HFF-Myc (cell line): ENCODE results near the gene JTB.

Experiments used
- DNase-seq: peaks from one replicate; pipeline ENCODE4 v3.0.0-alpha.2; 2011; ENCODE audit warnings: low read depth; ENCODE audit errors: extremely low read depth
- H3K4me3 ChIP-seq: replicated peaks from 2 replicates; pipeline ENCODE4 v1.5.1; 2011; ENCODE audit warnings: low read depth, mild to moderate bottlenecking, control low read depth, low read length
- CTCF ChIP-seq: IDR thresholded peaks from 2 replicates; pipeline ENCODE4 v1.5.1; 2012; ENCODE audit warnings: mild to moderate bottlenecking, low read depth, low read length, control low read depth; ENCODE audit errors: missing control alignments

JTB gene

GRCh38 chr1:153953859-153954365 lies 23.6 kb downstream of the JTB start:
- H3K4me3 ChIP-seq: no peak overlapping the region
- TF ChIP-seq CTCF: no peak
- DNase-seq: no peak

GRCh38 chr1:153951801-153952200 lies 25.7 kb downstream of the JTB start:
- no peak for DNase-seq
- no peak overlapping the region for H3K4me3 ChIP-seq
- no peak for TF ChIP-seq CTCF

- H3K4me3 ChIP-seq: no peak overlapping the region
- no peak for TF ChIP-seq CTCF
Observed at GRCh38 chr1:153951183-153951582, 26.3 kb downstream of the JTB start.

GRCh38 chr1:153946622-153947241 lies 30.7 kb downstream of the JTB start, which contains the start of gene DENND4B:
TSS of gene DENND4B (minus strand) at chr1:153946718. CDS start at chr1:153944374, 2,344 bp downstream.
- DNase-seq: no peak
- H3K4me3 ChIP-seq: peak within 1 kb of the TSS; percentile 83
- peak; percentile 88 for TF ChIP-seq CTCF

More at GRCh38 chr1:153951183-153951582, 26.3 kb downstream of the JTB start:
- no peak for DNase-seq

- no peak for TF ChIP-seq CTCF
- peak overlapping the region; percentile 83 for H3K4me3 ChIP-seq
- no peak for DNase-seq
Observed at GRCh38 chr1:153945795-153946621, 31.5 kb downstream of the JTB start.

- no peak for DNase-seq
- no peak for TF ChIP-seq CTCF
- H3K4me3 ChIP-seq: peak overlapping the region; percentile 83
Observed at GRCh38 chr1:153945131-153945794, 32.2 kb downstream of the JTB start.
